ENCODE data around the gene RABL6.

DNA sequence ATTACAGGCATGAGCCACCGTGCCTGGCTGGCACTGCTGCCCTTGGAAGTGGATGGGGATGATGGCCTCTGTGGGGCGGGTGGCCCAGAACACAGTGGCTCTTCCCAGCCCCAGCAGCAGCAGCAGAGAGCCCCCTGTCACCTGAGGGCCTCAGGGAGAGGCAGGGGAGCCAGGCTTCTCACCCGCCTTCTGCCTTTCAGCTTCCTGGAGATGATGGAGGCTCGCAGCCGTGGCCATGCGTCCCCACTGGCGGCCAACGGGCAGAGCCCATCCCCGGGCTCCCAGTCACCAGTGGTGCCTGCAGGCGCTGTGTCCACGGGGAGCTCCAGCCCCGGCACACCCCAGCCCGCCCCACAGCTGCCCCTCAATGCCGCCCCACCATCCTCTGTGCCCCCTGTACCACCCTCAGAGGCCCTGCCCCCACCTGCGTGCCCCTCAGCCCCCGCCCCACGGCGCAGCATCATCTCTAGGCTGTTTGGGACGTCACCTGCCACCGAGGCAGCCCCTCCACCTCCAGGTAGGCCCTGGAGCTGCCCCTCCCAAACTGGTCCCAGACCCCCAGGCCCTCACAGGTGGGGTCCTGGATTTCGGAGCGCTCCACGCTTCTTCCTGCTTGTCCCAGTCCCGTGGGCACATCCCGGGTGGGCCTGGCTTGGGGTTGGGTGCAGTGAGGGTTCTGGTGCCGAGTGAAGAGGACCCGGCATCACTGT, 29.6 kb downstream of the RABL6 start:
- TF ChIP-seq POLR2AphosphoS5 (IDR thresholded peaks at IDR 0.05) (no peak), EP300 (IDR thresholded peaks at IDR 0.05) (no peak), POLR2A (IDR thresholded peaks at IDR 0.05) (no peak)
- TF ChIP-seq, protein P1, sequence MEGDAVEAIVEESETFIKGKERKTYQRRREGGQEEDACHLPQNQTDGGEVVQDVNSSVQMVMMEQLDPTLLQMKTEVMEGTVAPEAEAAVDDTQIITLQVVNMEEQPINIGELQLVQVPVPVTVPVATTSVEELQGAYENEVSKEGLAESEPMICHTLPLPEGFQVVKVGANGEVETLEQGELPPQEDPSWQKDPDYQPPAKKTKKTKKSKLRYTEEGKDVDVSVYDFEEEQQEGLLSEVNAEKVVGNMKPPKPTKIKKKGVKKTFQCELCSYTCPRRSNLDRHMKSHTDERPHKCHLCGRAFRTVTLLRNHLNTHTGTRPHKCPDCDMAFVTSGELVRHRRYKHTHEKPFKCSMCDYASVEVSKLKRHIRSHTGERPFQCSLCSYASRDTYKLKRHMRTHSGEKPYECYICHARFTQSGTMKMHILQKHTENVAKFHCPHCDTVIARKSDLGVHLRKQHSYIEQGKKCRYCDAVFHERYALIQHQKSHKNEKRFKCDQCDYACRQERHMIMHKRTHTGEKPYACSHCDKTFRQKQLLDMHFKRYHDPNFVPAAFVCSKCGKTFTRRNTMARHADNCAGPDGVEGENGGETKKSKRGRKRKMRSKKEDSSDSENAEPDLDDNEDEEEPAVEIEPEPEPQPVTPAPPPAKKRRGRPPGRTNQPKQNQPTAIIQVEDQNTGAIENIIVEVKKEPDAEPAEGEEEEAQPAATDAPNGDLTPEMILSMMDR (IDR thresholded peaks at IDR 0.05) = no peak

Data from suprapubic skin (tissue), 4 donors.